IMR-90 (cell line): Measurements from ENCODE around the gene NELL1. TPM values are rescaled to one million over a fixed set of nuclear protein-coding genes. Genes with fewer than 3 reads are reported as not detected.

Experiments
- ATAC-seq: fragments of 200-7000 bp; cut with Tn5 transposase; 2 replicates; pipeline ENCODE4 v1.9.1; 2020; ENCODE audit warnings: low read depth, mild to moderate bottlenecking, moderate library complexity
- BruUV-seq: library from RNA; stranded (reverse); fragments of 400-500 nt; replicated peaks from 2 replicates; lab custom pipeline; 2021; lab: Mats Ljungman, UMichigan
- CTCF ChIA-PET: fragments of 300-600 bp; formaldehyde crosslinking; extraction: SDS; loops from one replicate; lab custom pipeline; 2021; ENCODE audit warnings: antibody characterized with exemption; lab: Yijun Ruan, JAX
- POLR2A ChIA-PET: fragments of 300-600 bp; sonication (Branson Sonifier 250); formaldehyde crosslinking; loops from one replicate; lab custom pipeline; 2022; ENCODE audit warnings: antibody characterized with exemption; ENCODE audit not compliant: unreplicated experiment; lab: Charles Lee
- DNase-seq: peaks from one replicate; pipeline ENCODE4 v3.0.0; 2013
- H2AFZ ChIP-seq: replicated peaks from 2 replicates; pipeline ENCODE3; 2013; ENCODE audit warnings: low read length, mild to moderate bottlenecking; ENCODE audit not compliant: poor library complexity
- H2AK5ac ChIP-seq: 2 replicates; pipeline ENCODE4 v1.6.1; 2013; ENCODE audit warnings: low read depth, low read length, inconsistent platforms
- H2AK9ac ChIP-seq: replicated peaks from 2 replicates; pipeline ENCODE3; 2013; ENCODE audit warnings: mild to moderate bottlenecking, low read depth, low read length, moderate library complexity; ENCODE audit not compliant: poor library complexity
- H2BK120ac ChIP-seq: 2 replicates; pipeline ENCODE4 v1.6.1; 2013; ENCODE audit warnings: low read depth, low read length, inconsistent platforms
- H2BK15ac ChIP-seq: 3 replicates; pipeline ENCODE4 v1.6.1; 2013; ENCODE audit warnings: low read depth, low read length, inconsistent platforms
- H2BK20ac ChIP-seq: 2 replicates; pipeline ENCODE4 v1.6.1; 2013; ENCODE audit warnings: low read depth, mild to moderate bottlenecking, inconsistent platforms, low read length, moderate library complexity
- H2BK5ac ChIP-seq: 2 replicates; pipeline ENCODE4 v1.6.1; 2013; ENCODE audit warnings: mild to moderate bottlenecking, low read depth, low read length, inconsistent platforms; ENCODE audit not compliant: poor library complexity, severe bottlenecking
- H3K14ac ChIP-seq: replicated peaks from 2 replicates; pipeline ENCODE4 v1.6.1; 2013; ENCODE audit warnings: low read depth, low read length, inconsistent platforms
- H3K18ac ChIP-seq: 2 replicates; pipeline ENCODE4 v1.6.1; 2013; ENCODE audit warnings: low read depth, low read length, control low read depth
- H3K23ac ChIP-seq: 2 replicates; pipeline ENCODE4 v1.6.1; 2013; ENCODE audit warnings: low read depth, low read length, inconsistent platforms
- H3K27ac ChIP-seq: 2 replicates; pipeline ENCODE4 v1.5.1; 2013; ENCODE audit warnings: mild to moderate bottlenecking, control low read depth, low read length; ENCODE audit not compliant: insufficient read depth
- H3K27me3 ChIP-seq: 2 replicates; pipeline ENCODE4 v1.6.1; 2013; ENCODE audit warnings: low read length; ENCODE audit not compliant: control insufficient read depth, insufficient read depth
- H3K36me3 ChIP-seq: 2 replicates; pipeline ENCODE4 v1.6.1; 2013; ENCODE audit warnings: low read length, mixed read lengths; ENCODE audit not compliant: control insufficient read depth, insufficient read depth
- H3K4ac ChIP-seq: 2 replicates; pipeline ENCODE4 v1.6.1; 2013; ENCODE audit warnings: low read depth, low read length, inconsistent platforms
- H3K4me1 ChIP-seq: 2 replicates; pipeline ENCODE4 v1.6.1; 2013; ENCODE audit warnings: low read length, mixed read lengths; ENCODE audit not compliant: control insufficient read depth, insufficient read depth
- H3K4me2 ChIP-seq: 2 replicates; pipeline ENCODE4 v1.6.1; 2013; ENCODE audit warnings: low read depth, mild to moderate bottlenecking, control low read depth, low read length, moderate library complexity
- H3K4me3 ChIP-seq: 2 replicates; pipeline ENCODE4 v1.5.1; 2013; ENCODE audit warnings: low read depth, mild to moderate bottlenecking, control low read depth, low read length, moderate library complexity; ENCODE audit not compliant: insufficient read depth
- H3K56ac ChIP-seq: 2 replicates; pipeline ENCODE4 v1.6.1; 2013; ENCODE audit warnings: low read length, inconsistent platforms; ENCODE audit not compliant: insufficient read depth; ENCODE audit errors: extremely low read depth
- H3K79me1 ChIP-seq, 2 experiments: 2 replicates each; pipeline ENCODE4 v1.6.1; 2013; ENCODE audit warnings: low read length in 2 of 2, inconsistent platforms in 1 of 2, low read depth in 1 of 2
- H3K9ac ChIP-seq: 2 replicates; pipeline ENCODE4 v1.6.1; 2013; ENCODE audit warnings: low read depth, low read length, control low read depth
- H3K9me1 ChIP-seq: 2 replicates; pipeline ENCODE4 v1.6.1; 2013; ENCODE audit warnings: low read length, inconsistent platforms; ENCODE audit not compliant: insufficient read depth
- H3K9me3 ChIP-seq: 2 replicates; pipeline ENCODE4 v1.6.1; 2013; ENCODE audit warnings: low read length; ENCODE audit not compliant: control insufficient read depth, insufficient read depth
- H4K20me1 ChIP-seq: 2 replicates; pipeline ENCODE4 v1.6.1; 2013; ENCODE audit warnings: low read length, inconsistent platforms; ENCODE audit not compliant: insufficient read depth
- H4K5ac ChIP-seq: 2 replicates; pipeline ENCODE4 v1.6.1; 2013; ENCODE audit warnings: mild to moderate bottlenecking, low read depth, low read length, control low read depth
- H4K8ac ChIP-seq, 2 experiments: 2 replicates each; pipeline ENCODE4 v1.6.1; 2013; ENCODE audit warnings: low read depth in 2 of 2, low read length in 2 of 2, control low read depth in 1 of 2, inconsistent platforms in 1 of 2
- H4K91ac ChIP-seq: 2 replicates; pipeline ENCODE4 v1.6.1; 2013; ENCODE audit warnings: low read depth, low read length, inconsistent platforms; ENCODE audit not compliant: insufficient read depth
- BHLHE40 ChIP-seq: fragments of 150-350 bp; IDR thresholded peaks from 2 replicates; pipeline ENCODE4 v1.6.1; 2016; ENCODE audit warnings: mild to moderate bottlenecking, low read depth, low read length
- CEBPB ChIP-seq: IDR thresholded peaks from 2 replicates; pipeline ENCODE4 v1.6.1; 2012; ENCODE audit warnings: low read depth, low read length, improper control_type of control experiment
- CHD1 ChIP-seq: IDR thresholded peaks from 2 replicates; pipeline ENCODE4 v1.6.1; 2012; ENCODE audit warnings: low read depth, low read length, improper control_type of control experiment
- MAFK ChIP-seq: IDR thresholded peaks from 2 replicates; pipeline ENCODE4 v1.6.1; 2012; ENCODE audit warnings: low read depth, low read length, improper control_type of control experiment
- MAZ ChIP-seq: IDR thresholded peaks from 2 replicates; pipeline ENCODE4 v1.6.1; 2012; ENCODE audit warnings: low read depth, mild to moderate bottlenecking, low read length, improper control_type of control experiment, moderate library complexity, borderline replicate concordance
- MXI1 ChIP-seq: IDR thresholded peaks from 2 replicates; pipeline ENCODE4 v1.6.1; 2012; ENCODE audit warnings: low read depth, mild to moderate bottlenecking, low read length, moderate library complexity, borderline replicate concordance
- NFE2L2 ChIP-seq: fragments of 150-350 bp; IDR thresholded peaks from 2 replicates; pipeline ENCODE4 v1.6.1; 2016; ENCODE audit warnings: low read depth, mild to moderate bottlenecking, low read length
- POLR2A ChIP-seq: IDR thresholded peaks from 2 replicates; pipeline ENCODE4 v1.6.1; 2012; ENCODE audit warnings: mild to moderate bottlenecking, low read depth, low read length
- RAD21 ChIP-seq: IDR thresholded peaks from 2 replicates; pipeline ENCODE4 v1.6.1; 2012; ENCODE audit warnings: low read length, improper control_type of control experiment
- RCOR1 ChIP-seq: IDR thresholded peaks from 2 replicates; pipeline ENCODE4 v1.6.1; 2012; ENCODE audit warnings: mild to moderate bottlenecking, low read length, improper control_type of control experiment; ENCODE audit not compliant: insufficient replicate concordance
- SMC3 ChIP-seq: fragments of 150-350 bp; IDR thresholded peaks from 2 replicates; pipeline ENCODE4 v1.6.1; 2016; ENCODE audit warnings: low read depth, mild to moderate bottlenecking, antibody characterized with exemption, low read length, moderate library complexity
- WGBS, 2 experiments: methylation state at CpG; one replicate each; pipeline versions ENCODE4 v1.1.5 to v1.1.7; 2013; ENCODE audit warnings: missing lambda C conversion rate in 2 of 2; ENCODE audit not compliant: insufficient read length in 1 of 2; ENCODE audit errors: extremely low coverage in 2 of 2; 5-methylcytosine and 5-hydroxymethylcytosine counted together
- dilution Hi-C: fragments of 300-500 bp; cut with HindIII; formaldehyde crosslinking; loops from one replicate; pipeline ENCODE4 v1.14.3; 2018; ENCODE audit warnings: low sequenced_read_pairs; ENCODE audit not compliant: unreplicated experiment
- in situ Hi-C: fragments of 300-500 bp; cut with MboI; formaldehyde crosslinking; loops from 3 replicates; pipeline ENCODE4 v1.14.3; 2019; ENCODE audit warnings: low sequenced_read_pairs, inconsistent platforms, mixed read lengths
- intact Hi-C: fragments of 100-400 bp; cut with micrococcal nuclease; formaldehyde crosslinking; loops from 2 replicates; pipeline ENCODE4 v1.10.0; 2022
- polyA plus RNA-seq, 3 experiments: library from polyadenylated mRNA; depleted of rRNA; stranded (reverse); fragments of >200 nt; gene quantifications; 2 replicates each; pipeline ENCODE4 v1.2.3, GENCODE V29; 2012; ENCODE audit warnings: low replicate concordance in 1 of 3
- total RNA-seq: library from RNA; depleted of rRNA; stranded (reverse); fragments of >200 nt; gene quantifications from 2 replicates; pipeline ENCODE4 v1.2.3, GENCODE V29; 2012
- TF ChIP-seq, protein P1 (sequence below): fragments of 150-350 bp; IDR thresholded peaks from 2 replicates; pipeline ENCODE4 v1.6.1; 2016; ENCODE audit warnings: low read depth, mild to moderate bottlenecking, low read length, moderate library complexity, borderline replicate concordance
- TF ChIP-seq, protein P2 (sequence below): fragments of 150-350 bp; IDR thresholded peaks from 2 replicates; pipeline ENCODE4 v1.6.1; 2017; ENCODE audit warnings: mild to moderate bottlenecking, antibody characterized with exemption, low read length, low read depth
- TF ChIP-seq, protein P3 (sequence below): conservative IDR thresholded peaks from 2 replicates; pipeline ENCODE4 v1.5.1; 2012; ENCODE audit warnings: mild to moderate bottlenecking, low read depth, low read length, improper control_type of control experiment

NELL1 gene
- total and polyA plus RNA-seq, 2 of the 4 experiments (the other 2 are of a cell fraction) = not detected

DNA sequence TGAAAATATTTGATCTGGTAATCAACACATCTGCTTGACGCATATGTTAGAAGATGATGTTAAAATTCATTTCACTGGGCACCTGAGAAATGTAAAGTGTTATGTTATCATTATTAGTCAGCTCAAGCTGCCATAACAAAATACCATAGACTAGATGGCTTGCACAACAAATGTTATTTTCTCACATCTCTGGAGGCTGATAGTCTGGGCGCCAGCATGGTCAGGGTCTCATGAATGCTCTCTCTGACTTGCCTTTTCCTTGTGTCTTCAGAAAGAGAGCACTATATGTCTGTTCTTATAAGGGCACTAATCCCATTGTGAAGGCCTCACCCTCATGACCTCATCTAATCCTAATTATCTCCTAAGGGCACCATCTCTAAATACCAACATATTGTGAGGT is 435.3 kb downstream of the NELL1 start:
- ChIA-PET CTCF (no interaction called here), POLR2A (no interaction called here)
- Histone ChIP-seq H3K18ac (no peak overlapping the region), H2AK9ac (no peak overlapping the region), H3K27ac (no peak overlapping the region), H3K36me3 (no peaks in the 10 kb centered on the region), H3K27me3 (no peaks in the 10 kb centered on the region), H4K91ac (no peak overlapping the region), H3K9ac (no peak overlapping the region), H3K79me1 (no peaks in the 10 kb centered on the region), H2BK20ac (no peak overlapping the region), H4K5ac (no peak overlapping the region), H4K20me1 (no peaks in the 10 kb centered on the region), H3K9me1 (no peaks in the 10 kb centered on the region), H3K14ac (no peak overlapping the region), H2AK5ac (no peak overlapping the region), H2BK15ac (no peak overlapping the region), H3K23ac (no peak overlapping the region), H3K4me3 (no peak overlapping the region), H3K9me3 (peaks cover 4% of the 10 kb centered on the region), H2BK120ac (no peak overlapping the region), H4K8ac (no peak overlapping the region), H3K4ac (no peak overlapping the region), H2BK5ac (no peak overlapping the region), H3K4me2 (no peak overlapping the region), H2AFZ (no peak overlapping the region), H3K4me1 (no peaks in the 10 kb centered on the region), H3K56ac (no peak overlapping the region)
- no CpG with 5 or more reads among the region's 2 CpGs for WGBS, 2 experiments
- TF ChIP-seq MAZ (no peak), BHLHE40 (no peak), NFE2L2 (no peak), CHD1 (no peak), MAFK (no peak), RAD21 (no peak), POLR2A (no peak), CEBPB (no peak), SMC3 (no peak), RCOR1 (no peak), MXI1 (no peak)
- TF ChIP-seq, protein P1, sequence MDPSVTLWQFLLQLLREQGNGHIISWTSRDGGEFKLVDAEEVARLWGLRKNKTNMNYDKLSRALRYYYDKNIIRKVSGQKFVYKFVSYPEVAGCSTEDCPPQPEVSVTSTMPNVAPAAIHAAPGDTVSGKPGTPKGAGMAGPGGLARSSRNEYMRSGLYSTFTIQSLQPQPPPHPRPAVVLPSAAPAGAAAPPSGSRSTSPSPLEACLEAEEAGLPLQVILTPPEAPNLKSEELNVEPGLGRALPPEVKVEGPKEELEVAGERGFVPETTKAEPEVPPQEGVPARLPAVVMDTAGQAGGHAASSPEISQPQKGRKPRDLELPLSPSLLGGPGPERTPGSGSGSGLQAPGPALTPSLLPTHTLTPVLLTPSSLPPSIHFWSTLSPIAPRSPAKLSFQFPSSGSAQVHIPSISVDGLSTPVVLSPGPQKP = no peak
- TF ChIP-seq, protein P2, sequence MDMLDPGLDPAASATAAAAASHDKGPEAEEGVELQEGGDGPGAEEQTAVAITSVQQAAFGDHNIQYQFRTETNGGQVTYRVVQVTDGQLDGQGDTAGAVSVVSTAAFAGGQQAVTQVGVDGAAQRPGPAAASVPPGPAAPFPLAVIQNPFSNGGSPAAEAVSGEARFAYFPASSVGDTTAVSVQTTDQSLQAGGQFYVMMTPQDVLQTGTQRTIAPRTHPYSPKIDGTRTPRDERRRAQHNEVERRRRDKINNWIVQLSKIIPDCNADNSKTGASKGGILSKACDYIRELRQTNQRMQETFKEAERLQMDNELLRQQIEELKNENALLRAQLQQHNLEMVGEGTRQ = no peak
- TF ChIP-seq, protein P3, sequence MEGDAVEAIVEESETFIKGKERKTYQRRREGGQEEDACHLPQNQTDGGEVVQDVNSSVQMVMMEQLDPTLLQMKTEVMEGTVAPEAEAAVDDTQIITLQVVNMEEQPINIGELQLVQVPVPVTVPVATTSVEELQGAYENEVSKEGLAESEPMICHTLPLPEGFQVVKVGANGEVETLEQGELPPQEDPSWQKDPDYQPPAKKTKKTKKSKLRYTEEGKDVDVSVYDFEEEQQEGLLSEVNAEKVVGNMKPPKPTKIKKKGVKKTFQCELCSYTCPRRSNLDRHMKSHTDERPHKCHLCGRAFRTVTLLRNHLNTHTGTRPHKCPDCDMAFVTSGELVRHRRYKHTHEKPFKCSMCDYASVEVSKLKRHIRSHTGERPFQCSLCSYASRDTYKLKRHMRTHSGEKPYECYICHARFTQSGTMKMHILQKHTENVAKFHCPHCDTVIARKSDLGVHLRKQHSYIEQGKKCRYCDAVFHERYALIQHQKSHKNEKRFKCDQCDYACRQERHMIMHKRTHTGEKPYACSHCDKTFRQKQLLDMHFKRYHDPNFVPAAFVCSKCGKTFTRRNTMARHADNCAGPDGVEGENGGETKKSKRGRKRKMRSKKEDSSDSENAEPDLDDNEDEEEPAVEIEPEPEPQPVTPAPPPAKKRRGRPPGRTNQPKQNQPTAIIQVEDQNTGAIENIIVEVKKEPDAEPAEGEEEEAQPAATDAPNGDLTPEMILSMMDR = no peak
- in situ Hi-C loops = no loop called here
- BruUV-seq = no TSS peak
- ATAC-seq (no peak), DNase-seq (no peak)
- dilution Hi-C loops = no loop called here
- intact Hi-C loops = no loop called here
